ENCODE measurements around the gene TEAD4.

Gene TEAD4

GRCh38 chr12:2930865-2931264 lies 28.3 kb upstream of the TEAD4 start:
- H3K4me3 ChIP-seq (ENCODE audit: low read length), result no peak overlapping the region
- TF ChIP-seq CTCF (IDR thresholded peaks at IDR 0.05; ENCODE audit: insufficient read depth, low read depth, low read length, missing control alignments), result no peak
- no peak for DNase-seq (ENCODE audit: low read depth)

- no peak for TF ChIP-seq CTCF (IDR thresholded peaks at IDR 0.05; ENCODE audit: insufficient read depth, low read depth, low read length, missing control alignments)
- no peak overlapping the region for H3K4me3 ChIP-seq (ENCODE audit: low read length)
- no peak for DNase-seq (ENCODE audit: low read depth)
Observed at GRCh38 chr12:2933586-2933985, 25.6 kb upstream of the TEAD4 start.

GRCh38 chr12:2934371-2934770 lies 24.8 kb upstream of the TEAD4 start:
- H3K4me3 ChIP-seq (ENCODE audit: low read length), result no peak overlapping the region
- no peak for TF ChIP-seq CTCF (IDR thresholded peaks at IDR 0.05; ENCODE audit: insufficient read depth, low read depth, low read length, missing control alignments)
- no peak for DNase-seq (ENCODE audit: low read depth)

- H3K4me3 ChIP-seq (ENCODE audit: low read length), result no peak overlapping the region
- DNase-seq (ENCODE audit: low read depth), result no peak
- no peak for TF ChIP-seq CTCF (IDR thresholded peaks at IDR 0.05; ENCODE audit: insufficient read depth, low read depth, low read length, missing control alignments)
Observed at GRCh38 chr12:2936301-2936700, 22.9 kb upstream of the TEAD4 start.

- TF ChIP-seq CTCF (IDR thresholded peaks at IDR 0.05; ENCODE audit: insufficient read depth, low read depth, low read length, missing control alignments), result no peak
- no peak overlapping the region for H3K4me3 ChIP-seq (ENCODE audit: low read length)
- no peak for DNase-seq (ENCODE audit: low read depth)
Observed at GRCh38 chr12:2937500-2937899, 21.7 kb upstream of the TEAD4 start.

GRCh38 chr12:2939191-2939590 lies 20.0 kb upstream of the TEAD4 start:
- no peak overlapping the region for H3K4me3 ChIP-seq (ENCODE audit: low read length)
- TF ChIP-seq CTCF (IDR thresholded peaks at IDR 0.05; ENCODE audit: insufficient read depth, low read depth, low read length, missing control alignments), result no peak
- DNase-seq (ENCODE audit: low read depth), result no peak

GRCh38 chr12:2940564-2940963 lies 18.6 kb upstream of the TEAD4 start:
- no peak overlapping the region for H3K4me3 ChIP-seq (ENCODE audit: low read length)
- TF ChIP-seq CTCF (IDR thresholded peaks at IDR 0.05; ENCODE audit: insufficient read depth, low read depth, low read length, missing control alignments), result no peak
- DNase-seq (ENCODE audit: low read depth), result no peak
